Adrenal gland (tissue), 12 donors: ENCODE measurements around the gene TSC22D2. TPM values are rescaled to one million over a fixed set of nuclear protein-coding genes. Genes with fewer than 3 reads are reported as not detected.
"Not testable (repeated sequence)": the region's sequence is repeated elsewhere in the genome, so short reads cannot be mapped to it uniquely, and the experiment has no call there.

Source experiments
- DNase-seq, 7 donors: peaks; one replicate each; pipeline ENCODE4 v3.0.0-alpha.2; 2019 to 2020
- H3K27ac ChIP-seq, 5 donors: fragments of 200-600 bp; sonication (generic) in 4 of 5; 1 replicate in 3 of 5; 2 replicates in 2 of 5; pipeline versions ENCODE4 v1.5.1 to v1.8.0; 2016 to 2020; ENCODE audit warnings: mild to moderate bottlenecking in 1 of 5
- H3K27me3 ChIP-seq: fragments of 200-600 bp; 2 replicates; pipeline ENCODE4 v1.8.0; 2021
- H3K36me3 ChIP-seq, 2 donors: fragments of 200-600 bp; replicated peaks in 1 of 2; 1 replicate in 1 of 2; 2 replicates in 1 of 2; pipeline versions ENCODE4 v1.5.1 to v1.8.0; 2018 to 2022
- H3K4me1 ChIP-seq, 2 donors: fragments of 200-600 bp; replicated peaks in 1 of 2; 1 replicate in 1 of 2; 2 replicates in 1 of 2; pipeline versions ENCODE4 v1.5.1 to v1.8.0; 2018 to 2021
- H3K4me3 ChIP-seq, 4 donors: fragments of 200-600 bp; sonication (generic) in 3 of 4; one replicate each; pipeline ENCODE4 v1.5.1; 2016 to 2018
- H3K9me3 ChIP-seq, 3 donors: fragments of 200-600 bp; sonication (generic) in 1 of 3; replicated peaks in 1 of 3; 1 replicate in 2 of 3; 2 replicates in 1 of 3; pipeline versions ENCODE4 v1.5.1 to v1.8.0; 2016 to 2021
- POLR2A ChIP-seq, 2 donors: fragments of 450-650 bp; IDR thresholded peaks; one replicate each; pipeline ENCODE4 v1.6.1; 2017; ENCODE audit warnings: antibody characterized with exemption in 2 of 2, mild to moderate bottlenecking in 2 of 2, moderate library complexity in 1 of 2
- WGBS, 4 donors: extraction: QIAGEN DNeasy Blood & Tissue Kit in 2 of 4; methylation state at CpG; one replicate each; pipeline versions ENCODE4 v1.1.5 to v1.1.7; 2013 to 2017; 5-methylcytosine and 5-hydroxymethylcytosine counted together
- intact Hi-C, 2 donors: fragments of 100-400 bp; cut with DNase I; formaldehyde crosslinking; loops; one replicate each; pipeline versions ENCODE4 v1.14.1 to v1.15.0; 2022 to 2023
- polyA plus RNA-seq, 3 donors: library from polyadenylated mRNA; stranded (reverse); fragments of 200-250 nt in 2 of 3; fragments of 350-450 nt in 1 of 3; fragmentation: Illumina TruSeq in 1 of 3; extraction: RNeasy Lipid Tissue Mini Kit (QIAGEN cat#74804) in 1 of 3; gene quantifications; one replicate each; pipeline ENCODE4 v1.2.3, GENCODE V29; 2013 to 2014
- total RNA-seq, 9 donors: library from RNA; depleted of rRNA in 4 of 9; stranded (reverse); fragments of >200 nt in 4 of 9; fragments of 120-200 nt in 1 of 9; fragmentation: NEBNext Ultra II Directional in 1 of 9; extraction: Animal tissue kit (Norgen Biotek cat#: 25700) in 1 of 9; gene quantifications; one replicate each; pipeline versions ENCODE4 v1.1.0 to v1.2.4, GENCODE V29; 2013 to 2023
- TF ChIP-seq, protein P1 (sequence below), 6 experiments: fragments of 450-650 bp in 4 of 6; fragments of 200-600 bp in 2 of 6; sonication (generic) in 1 of 6; IDR thresholded peaks; 1 replicate in 5 of 6; 2 replicates in 1 of 6; pipeline versions ENCODE4 v1.5.1 to v1.8.0; 2016 to 2021; ENCODE audit warnings: antibody characterized with exemption in 6 of 6, mild to moderate bottlenecking in 2 of 6, moderate library complexity in 1 of 6
- donor health status: healthy with polysubstance abuse.
- donor health status: Bipolar disorder and iron deficiency.
- donor health status: DM: yes; HTN: yes; CAD: no.
- donor health status: DM: no; HTN: no; CAD: no.
- donor health status: DM: no; HTN: no; CAD: no.
- donor health status: DM: yes; HTN: yes; CAD: no.

TSC22D2 gene
- total and polyA plus RNA-seq, 12 donors = 8.3 to 22.6 (median 17.6) TPM

DNA sequence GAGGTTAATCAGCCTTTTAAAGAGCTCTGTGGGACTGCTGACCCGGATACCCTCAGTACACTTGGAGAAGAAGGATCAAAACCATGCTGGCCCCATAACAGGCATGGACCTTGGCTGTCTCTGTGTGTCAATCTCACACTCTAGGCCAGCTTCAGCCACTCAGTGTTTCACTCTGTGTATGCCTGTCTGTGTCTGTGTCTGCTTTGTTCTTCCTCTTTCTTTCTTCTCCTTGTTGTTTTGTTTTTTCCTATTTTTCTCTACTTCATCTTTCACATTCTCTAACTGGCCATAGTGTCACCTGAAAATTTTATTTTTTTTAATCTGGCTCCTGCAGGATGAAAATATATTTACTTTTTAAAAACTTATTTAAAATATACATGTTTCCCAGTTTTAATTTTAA, 87.1 kb downstream of the TSC22D2 start:
- no peak overlapping the region for H3K27ac ChIP-seq
- WGBS, 4 donors = 69 to 90% (median 78%) methylated on average over 1 of the region's 1 CpG
- no peaks in the 10 kb centered on the region for H3K9me3 ChIP-seq
- H3K4me1 ChIP-seq = no peaks in the 10 kb centered on the region
- no peak for TF ChIP-seq POLR2A (IDR thresholded peaks at IDR 0.05)
- TF ChIP-seq, protein P1, sequence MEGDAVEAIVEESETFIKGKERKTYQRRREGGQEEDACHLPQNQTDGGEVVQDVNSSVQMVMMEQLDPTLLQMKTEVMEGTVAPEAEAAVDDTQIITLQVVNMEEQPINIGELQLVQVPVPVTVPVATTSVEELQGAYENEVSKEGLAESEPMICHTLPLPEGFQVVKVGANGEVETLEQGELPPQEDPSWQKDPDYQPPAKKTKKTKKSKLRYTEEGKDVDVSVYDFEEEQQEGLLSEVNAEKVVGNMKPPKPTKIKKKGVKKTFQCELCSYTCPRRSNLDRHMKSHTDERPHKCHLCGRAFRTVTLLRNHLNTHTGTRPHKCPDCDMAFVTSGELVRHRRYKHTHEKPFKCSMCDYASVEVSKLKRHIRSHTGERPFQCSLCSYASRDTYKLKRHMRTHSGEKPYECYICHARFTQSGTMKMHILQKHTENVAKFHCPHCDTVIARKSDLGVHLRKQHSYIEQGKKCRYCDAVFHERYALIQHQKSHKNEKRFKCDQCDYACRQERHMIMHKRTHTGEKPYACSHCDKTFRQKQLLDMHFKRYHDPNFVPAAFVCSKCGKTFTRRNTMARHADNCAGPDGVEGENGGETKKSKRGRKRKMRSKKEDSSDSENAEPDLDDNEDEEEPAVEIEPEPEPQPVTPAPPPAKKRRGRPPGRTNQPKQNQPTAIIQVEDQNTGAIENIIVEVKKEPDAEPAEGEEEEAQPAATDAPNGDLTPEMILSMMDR (IDR thresholded peaks at IDR 0.05) = no peak
- intact Hi-C loops = loop anchor here (5.0 to 10.0 kb wide), 4 partner anchors 80 to 270 kb away; no protein-coding TSS in a partner anchor
- H3K27me3 ChIP-seq = no peaks in the 10 kb centered on the region
- H3K4me3 ChIP-seq = no peak overlapping the region
- H3K36me3 ChIP-seq = no peaks in the 10 kb centered on the region
- DNase-seq = no peak

DNA sequence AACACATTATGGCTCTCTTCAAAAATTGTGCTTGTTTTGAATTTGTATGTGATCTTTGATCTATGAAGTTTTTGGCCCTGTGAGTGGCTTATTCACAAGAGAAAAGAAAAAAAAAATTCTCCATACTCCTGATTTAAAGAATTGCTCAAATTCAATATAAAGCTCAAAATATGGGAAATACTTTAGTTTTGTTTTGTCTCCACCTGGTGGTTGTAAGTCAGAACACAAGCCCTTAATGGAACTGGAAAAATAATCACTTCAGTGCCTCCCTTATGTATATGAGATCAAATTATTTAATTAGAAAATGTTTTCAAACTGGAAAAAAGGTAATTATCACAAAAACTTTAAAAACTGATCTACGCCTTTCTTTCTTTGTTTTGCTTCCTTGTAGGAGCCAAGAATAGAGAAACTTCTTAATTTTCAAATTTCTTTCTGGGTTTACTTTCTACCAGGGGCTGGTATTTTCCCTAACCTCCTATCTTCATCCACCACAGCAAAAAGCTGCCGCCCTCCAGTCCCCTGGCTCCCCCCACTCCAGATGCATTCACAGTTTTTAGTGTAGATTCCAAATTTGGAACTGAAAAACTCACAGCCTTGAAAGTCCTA, 87.6 kb downstream of the TSC22D2 start:
- intact Hi-C loops = loop anchor here (5.0 to 10.0 kb wide), 4 partner anchors 81 to 271 kb away; no protein-coding TSS in a partner anchor

DNA sequence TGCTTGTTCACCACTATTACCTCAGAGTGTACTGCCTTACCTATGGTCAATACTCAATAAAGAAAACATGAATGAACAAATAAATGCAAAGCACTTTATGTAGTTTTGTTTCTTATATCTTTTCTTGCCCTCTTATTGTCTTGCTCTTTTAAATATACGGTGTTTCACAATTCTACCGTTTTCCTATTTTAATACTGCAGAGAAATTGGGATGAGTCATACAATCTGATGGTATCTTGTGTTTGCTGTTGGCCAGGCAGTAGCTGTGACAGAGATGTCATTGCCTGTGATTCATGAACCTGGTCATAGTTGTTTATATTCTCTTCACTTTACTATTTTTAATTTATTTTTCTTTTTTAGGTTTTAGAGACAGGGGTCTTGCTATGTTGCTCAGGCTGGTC, 89.9 kb downstream of the TSC22D2 start:
- no peaks in the 10 kb centered on the region for H3K36me3 ChIP-seq
- peak in 6 of 7 donors; percentile 45 to 72 (median 62) for DNase-seq
- intact Hi-C loops = loop anchor here (5.0 to 10.0 kb wide), 4 partner anchors 83 to 273 kb away; no protein-coding TSS in a partner anchor
- H3K27ac ChIP-seq = peak overlapping the region in 2 of 5 donors; percentile 9 to 43
- no peaks in the 10 kb centered on the region for H3K9me3 ChIP-seq
- H3K4me3 ChIP-seq = no peak overlapping the region
- 20 to 40% (median 34%) methylated on average over 2 of the region's 2 CpGs for WGBS, 4 donors
- no peaks in the 10 kb centered on the region for H3K27me3 ChIP-seq
- TF ChIP-seq, protein P1 (IDR thresholded peaks at IDR 0.05) = no peak
- TF ChIP-seq POLR2A (IDR thresholded peaks at IDR 0.05) = no peak
- no peaks in the 10 kb centered on the region for H3K4me1 ChIP-seq

More for the DNA sequence above, 87.6 kb downstream of the TSC22D2 start:
- TF ChIP-seq POLR2A (IDR thresholded peaks at IDR 0.05) = no peak
- TF ChIP-seq, protein P1 (IDR thresholded peaks at IDR 0.05) = peak; percentile 64 to 89 (median 80)
- peak in 1 of 7 donors; percentile 16 for DNase-seq
- H3K27ac ChIP-seq = no peak overlapping the region
- no peaks in the 10 kb centered on the region for H3K4me1 ChIP-seq
- no peaks in the 10 kb centered on the region for H3K9me3 ChIP-seq
- H3K36me3 ChIP-seq = no peaks in the 10 kb centered on the region
- H3K4me3 ChIP-seq = no peak overlapping the region
- no peaks in the 10 kb centered on the region for H3K27me3 ChIP-seq
- WGBS, 4 donors = 2 to 3% (median 2%) methylated on average over 2 of the region's 2 CpGs

DNA sequence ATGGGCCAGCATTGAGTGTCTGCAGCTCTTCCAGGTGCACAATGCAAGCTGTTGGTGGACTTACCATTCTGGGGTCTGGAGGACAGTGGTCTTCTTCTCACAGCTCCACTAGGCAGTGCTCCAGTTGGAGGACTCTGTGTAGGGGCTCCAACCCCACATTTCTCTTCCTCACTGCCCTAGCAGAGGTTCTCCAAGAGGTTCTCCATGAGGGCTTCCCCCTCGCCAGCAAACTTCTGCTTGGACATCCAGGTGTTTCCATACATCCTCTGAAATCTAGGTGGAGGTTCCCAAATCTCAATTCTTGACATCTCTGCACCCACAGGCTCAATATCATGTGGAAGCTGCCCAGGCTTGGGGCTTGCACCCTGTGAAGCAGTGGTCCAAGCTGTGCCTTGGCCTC, 92.9 kb downstream of the TSC22D2 start:
- H3K4me1 ChIP-seq, H3K27me3 ChIP-seq, H3K36me3 ChIP-seq, DNase-seq, H3K4me3 ChIP-seq, intact Hi-C loops, H3K27ac ChIP-seq, H3K9me3 ChIP-seq: not testable (repeated sequence)
- 91 to 100% (median 96%) methylated on average over 1 of the region's 1 CpG for WGBS, 4 donors
